ENCODE measurements around the gene EIF4G3.

Gene EIF4G3

DNA sequence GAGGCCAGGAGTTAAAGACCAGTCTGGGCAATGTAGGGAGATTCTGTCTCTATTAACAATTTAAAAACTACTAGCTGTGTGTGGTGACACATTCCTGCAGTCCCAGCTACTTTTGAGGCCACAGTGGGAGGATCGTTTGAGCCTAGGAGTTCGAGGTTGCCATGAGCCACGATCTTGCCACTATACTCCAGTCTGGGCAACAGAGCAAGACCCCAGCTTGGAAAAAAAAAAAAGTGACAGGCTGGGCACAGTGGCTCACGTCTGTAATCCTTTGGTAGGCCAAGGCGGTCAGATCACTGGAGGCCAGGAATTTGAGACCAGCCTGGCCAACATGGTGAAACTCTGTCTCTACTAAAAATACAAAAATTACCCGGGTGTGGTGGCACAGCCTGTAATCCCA, 416.4 kb downstream of the EIF4G3 start:
- H3K9ac ChIP-seq (ENCODE audit: insufficient read length): no peak overlapping the region
- no peak overlapping the region for H3K27ac ChIP-seq
- H3K9me3 ChIP-seq (ENCODE audit: low read depth, low read length): no peaks in the 10 kb centered on the region
- DNase-seq (ENCODE audit: low read depth, low spot score): no peak
- peaks cover 91% of the 10 kb centered on the region for H3K36me3 ChIP-seq (ENCODE audit: insufficient read depth, low read length)
- no peak for TF ChIP-seq POLR2AphosphoS5 (IDR thresholded peaks at IDR 0.05; ENCODE audit: borderline replicate concordance, low read depth, low read length)
- no peak for TF ChIP-seq FOXP2 (optimal IDR thresholded peaks at IDR 0.05; ENCODE audit: control extremely low read depth, extremely low read length, insufficient read depth)
- TF ChIP-seq EZH2 (IDR thresholded peaks at IDR 0.05): no peak
- H3K4me3 ChIP-seq: no peak overlapping the region

All from SK-N-MC (cell line).